HG03060 (cell line): ENCODE measurements around the gene IFT88.
A peak's percentile ranks its signal among the peaks of the same experiment; 100 is the strongest.

Source experiments
- ATAC-seq: cut with Tn5 transposase; IDR thresholded peaks from one replicate; pipeline ENCODE4 v1.9.1; 2021; ENCODE audit warnings: low read depth, moderate number of reproducible peaks; ENCODE audit not compliant: unreplicated experiment

IFT88 gene

GRCh38 chr13:20566898-20567874, at the start of gene IFT88:
TSS of gene IFT88 (plus strand) at chr13:20567157. CDS start at chr13:20574386, 7,229 bp downstream.
- peak; percentile 62 for ATAC-seq

GRCh38 chr13:20518660-20519100, 48.3 kb upstream of the IFT88 start:
- ATAC-seq = no peak

GRCh38 chr13:20519875-20520274, 47.1 kb upstream of the IFT88 start:
- no peak for ATAC-seq

GRCh38 chr13:20521364-20522115, 45.4 kb upstream of the IFT88 start:
- no peak for ATAC-seq

GRCh38 chr13:20525144-20525600, 41.8 kb upstream of the IFT88 start:
- ATAC-seq = no peak

- ATAC-seq = no peak
These were observed 41.1 kb upstream of the IFT88 start, which contains the start of gene CRYL1 for GRCh38 chr13:20525601-20526544. TSS of gene CRYL1 (minus strand) at chr13:20525857. CDS start at chr13:20525794, 63 bp downstream.

- no peak for ATAC-seq
These were observed 40.3 kb upstream of the IFT88 start for GRCh38 chr13:20526664-20527063.

GRCh38 chr13:20528452-20528851, 38.5 kb upstream of the IFT88 start:
- ATAC-seq = peak; percentile 32

- ATAC-seq = no peak
These were observed 32.8 kb upstream of the IFT88 start for GRCh38 chr13:20534038-20534608.

- ATAC-seq = no peak
These were observed 30.0 kb upstream of the IFT88 start for GRCh38 chr13:20536992-20537391.

- no peak for ATAC-seq
These were observed 22.6 kb upstream of the IFT88 start for GRCh38 chr13:20544201-20544923.

GRCh38 chr13:20546556-20546955, 20.4 kb upstream of the IFT88 start:
- ATAC-seq = no peak

- ATAC-seq = no peak
These were observed 19.5 kb upstream of the IFT88 start for GRCh38 chr13:20547479-20547908.

- ATAC-seq = no peak
These were observed 16.2 kb upstream of the IFT88 start for GRCh38 chr13:20550799-20551198.

- ATAC-seq = no peak
These were observed 13.6 kb upstream of the IFT88 start for GRCh38 chr13:20553311-20553710.

- ATAC-seq = no peak
These were observed 8.0 kb upstream of the IFT88 start for GRCh38 chr13:20558982-20559381.

- ATAC-seq = no peak
These were observed 7.1 kb upstream of the IFT88 start for GRCh38 chr13:20559659-20560356.

GRCh38 chr13:20561741-20562140, 5.2 kb upstream of the IFT88 start:
- ATAC-seq = no peak
